ENCODE results near the gene CARS2.
"Not testable (repeated sequence)": the region's sequence is repeated elsewhere in the genome, so short reads cannot be mapped to it uniquely, and the experiment has no call there.

Gene CARS2

DNA sequence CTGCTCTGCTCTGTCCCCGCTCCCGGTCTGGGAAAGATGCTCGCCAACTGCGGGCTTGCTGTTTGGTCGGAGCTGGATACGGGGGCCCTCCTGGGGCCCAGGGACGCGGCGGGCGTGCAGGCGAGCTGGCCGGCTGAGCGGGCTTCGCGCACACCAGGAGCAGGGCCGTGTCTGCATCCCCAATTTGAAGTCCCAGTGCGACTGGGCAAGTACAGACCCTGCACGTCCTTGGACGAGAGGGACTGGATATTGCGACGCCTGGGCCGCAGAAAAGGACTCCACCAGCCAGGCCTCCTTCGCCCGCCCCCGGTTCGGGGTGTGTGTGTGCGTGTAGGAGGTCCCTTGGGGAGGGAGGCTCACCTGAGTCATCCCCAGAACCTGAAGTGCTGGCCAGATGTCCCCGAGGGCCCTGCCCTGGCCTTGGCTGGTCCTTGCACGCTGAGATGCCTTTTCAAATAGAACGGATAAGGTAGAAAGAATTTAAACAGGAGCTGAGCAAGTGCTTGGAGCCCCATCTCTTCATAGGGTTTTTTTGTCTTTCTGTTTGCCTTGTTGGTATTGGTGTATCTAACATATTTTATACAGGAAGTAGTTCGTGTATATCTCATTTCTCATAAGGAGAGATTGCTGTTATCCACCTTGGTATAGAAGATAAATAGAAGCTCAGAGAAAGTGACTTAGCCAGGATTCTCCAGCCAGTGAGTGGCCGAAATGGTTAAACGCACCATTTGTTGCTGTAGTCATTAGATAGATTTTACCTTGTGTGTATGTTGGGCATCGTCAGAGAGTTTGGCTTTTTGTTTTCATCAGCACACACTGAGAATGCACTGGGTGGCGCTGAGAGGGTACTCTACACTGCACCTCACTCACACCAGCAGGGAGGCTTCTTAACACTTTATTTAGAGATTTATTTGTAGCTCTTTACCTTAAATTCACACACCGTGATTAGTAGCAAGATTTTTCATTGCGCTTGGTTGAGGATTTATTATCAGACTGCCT is 89.5 kb downstream of the CARS2 start:
- no peak for DNase-seq (ENCODE audit: low spot score)

GRCh38 chr13:110615322-110616102 is 90.4 kb downstream of the CARS2 start, which contains the start of gene NAXD:
TSS of gene NAXD (plus strand) at chr13:110615545. CDS start at chr13:110615602, 57 bp downstream.
- DNase-seq (ENCODE audit: low spot score), result peak; percentile 95

DNA sequence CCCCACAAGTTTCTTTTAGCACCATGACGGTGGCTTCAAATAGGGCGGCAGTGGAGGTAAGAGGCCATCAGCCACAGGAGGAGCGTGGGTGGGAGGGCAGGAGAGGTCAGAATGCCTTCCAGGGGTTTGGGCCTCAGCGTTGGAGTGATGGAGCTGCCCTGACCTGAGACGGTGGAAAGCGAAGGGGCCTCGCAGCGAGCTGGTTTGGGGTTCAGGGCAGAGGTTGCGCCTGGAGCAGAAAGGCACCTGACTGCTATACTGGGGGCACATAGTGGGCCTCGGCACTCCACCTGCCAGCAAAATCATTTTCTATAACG is 91.0 kb downstream of the CARS2 start:
- DNase-seq (ENCODE audit: low spot score), result no peak

- no peak for DNase-seq (ENCODE audit: low spot score)
Observed at GRCh38 chr13:110610955-110611595, 94.8 kb downstream of the CARS2 start.

GRCh38 chr13:110607675-110608224 is 98.2 kb downstream of the CARS2 start:
- DNase-seq (ENCODE audit: low spot score), result no peak

GRCh38 chr13:110606281-110606680 is 99.6 kb downstream of the CARS2 start:
- not testable (repeated sequence) for DNase-seq (ENCODE audit: low spot score)

DNA sequence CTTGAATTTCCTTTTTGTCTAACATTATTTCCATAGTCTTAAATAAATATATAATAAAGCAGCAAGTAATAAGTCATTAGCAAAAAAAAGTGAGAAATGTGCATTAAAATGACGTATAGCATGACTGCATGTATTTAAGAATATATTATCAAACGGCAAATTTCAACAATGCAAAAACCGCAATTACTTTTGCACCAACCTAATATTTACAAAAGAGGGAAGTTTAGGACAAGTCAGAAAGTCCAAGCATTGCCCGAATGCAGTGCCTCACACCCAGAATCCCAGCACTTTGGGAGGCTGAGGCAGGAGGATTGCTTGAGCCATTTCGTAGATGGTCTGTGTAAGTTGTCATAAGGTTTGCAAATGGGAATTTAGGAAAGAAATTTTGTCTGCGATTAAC is 100.8 kb downstream of the CARS2 start:
- no peak for DNase-seq (ENCODE audit: low spot score)

- DNase-seq (ENCODE audit: low spot score), result no peak
Observed at GRCh38 chr13:110600980-110601379, 104.9 kb downstream of the CARS2 start.

GRCh38 chr13:110600261-110600819 is 105.6 kb downstream of the CARS2 start:
- no peak for DNase-seq (ENCODE audit: low spot score)

- no peak for DNase-seq (ENCODE audit: low spot score)
Observed at GRCh38 chr13:110597041-110597689, 108.8 kb downstream of the CARS2 start.

DNA sequence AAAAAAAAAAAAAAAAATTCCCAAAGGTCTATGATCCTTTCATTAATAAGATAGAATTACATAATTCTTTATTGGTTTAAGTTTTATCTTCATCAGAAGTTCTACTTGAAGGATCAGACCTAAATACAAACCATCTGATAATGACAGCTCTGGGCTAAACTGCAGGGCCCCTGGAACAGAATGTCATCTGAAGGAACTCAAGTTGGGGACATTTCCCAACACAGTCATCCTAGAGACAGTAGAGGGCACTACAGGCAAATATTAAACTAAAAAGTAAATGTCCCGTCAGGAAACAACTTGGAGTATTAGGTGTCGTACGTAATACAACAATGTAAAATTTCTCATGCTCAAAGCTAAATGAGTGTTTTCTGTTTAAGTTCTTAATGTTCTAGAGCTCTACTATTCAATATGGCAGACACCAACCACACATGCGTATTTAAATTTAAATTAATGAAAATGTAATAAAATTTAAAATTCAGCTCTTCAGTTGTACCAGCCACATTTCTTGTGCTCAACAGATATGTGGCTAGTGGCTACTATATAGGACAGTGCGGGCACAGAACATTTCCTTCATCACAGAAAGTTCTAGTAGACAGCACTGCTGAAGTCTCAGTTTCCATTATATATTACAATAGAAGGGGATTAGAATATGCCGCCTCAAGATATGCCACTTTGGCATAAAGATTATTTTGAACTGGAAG is 112.3 kb downstream of the CARS2 start:
- DNase-seq (ENCODE audit: low spot score), result peak; percentile 61

GRCh38 chr13:110592665-110593064 is 113.3 kb downstream of the CARS2 start:
- DNase-seq (ENCODE audit: low spot score), result no peak
